WTC11 (cell line): ENCODE results near the gene MGAT3.

Experiments
- CTCF ChIP-seq: fragments of 200-600 bp; IDR thresholded peaks from 2 replicates; pipeline ENCODE4 v1.8.0; 2022; ENCODE audit warnings: antibody characterized with exemption
- PRDM15 ChIP-seq: sonication (generic); formaldehyde crosslinking; IDR thresholded peaks from 2 replicates; pipeline ENCODE4 v1.8.0; 2022; ENCODE audit warnings: missing genetic modification reagents

- TF ChIP-seq PRDM15 (no peak), CTCF (no peak)
Measured at GRCh38 chr22:39430576-39431150, 26.1 kb upstream of the MGAT3 start.
